IPS-NIHi11 (cell line): ENCODE results near the gene LYZL6.
"Not testable (repeated sequence)": the region's sequence is repeated elsewhere in the genome, so short reads cannot be mapped to it uniquely, and the experiment has no call there.

Experiments used
- DNase-seq: peaks from one replicate; pipeline ENCODE4 v3.0.0; 2012; ENCODE audit warnings: mixed read lengths, low spot score

Gene LYZL6

DNA sequence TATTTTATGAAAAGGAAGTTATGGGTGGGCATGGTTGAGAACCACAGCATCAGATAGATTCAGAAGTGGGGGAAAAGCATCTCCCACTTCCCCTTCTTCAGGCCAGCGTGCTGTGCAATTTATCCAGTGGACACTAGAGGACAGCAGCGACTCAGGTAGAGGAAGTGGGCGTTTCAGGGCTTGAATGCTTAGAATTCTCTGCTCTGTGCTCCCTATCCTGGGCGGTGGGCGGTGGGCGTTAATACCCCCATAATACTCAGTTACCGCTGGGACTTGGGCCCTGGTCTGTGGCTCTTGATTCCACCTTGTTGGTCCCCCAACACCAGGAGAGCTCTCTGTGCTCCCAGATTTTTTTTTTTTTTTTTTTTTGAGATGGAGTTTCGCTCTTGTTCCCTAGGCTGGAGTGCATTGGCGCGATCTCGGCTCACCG is 3.7 kb upstream of the LYZL6 start:
- DNase-seq = peak; percentile 60

DNA sequence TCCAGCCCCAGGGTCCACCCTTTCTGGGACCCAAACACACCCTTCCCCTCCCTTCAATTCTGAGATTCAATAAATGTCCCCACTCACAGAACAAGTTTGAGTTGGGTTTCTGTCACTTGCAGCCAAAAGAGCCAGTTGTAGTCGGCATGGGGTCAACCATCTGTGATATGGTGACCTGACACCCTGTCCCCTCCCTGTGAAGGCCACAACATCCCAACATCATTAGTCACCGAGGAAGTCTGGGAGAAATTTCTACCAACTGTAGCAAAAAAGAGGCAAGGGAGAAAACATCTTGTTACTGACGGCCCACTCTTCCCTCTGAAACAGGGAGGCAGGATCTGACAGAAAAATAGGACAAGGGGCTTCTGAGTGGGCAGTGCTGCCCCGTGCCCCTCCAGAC is 638 bp upstream of the LYZL6 start:
- no peak for DNase-seq

GRCh38 chr17:35942588-35943186 is 826 bp downstream of the LYZL6 start:
- no peak for DNase-seq

DNA sequence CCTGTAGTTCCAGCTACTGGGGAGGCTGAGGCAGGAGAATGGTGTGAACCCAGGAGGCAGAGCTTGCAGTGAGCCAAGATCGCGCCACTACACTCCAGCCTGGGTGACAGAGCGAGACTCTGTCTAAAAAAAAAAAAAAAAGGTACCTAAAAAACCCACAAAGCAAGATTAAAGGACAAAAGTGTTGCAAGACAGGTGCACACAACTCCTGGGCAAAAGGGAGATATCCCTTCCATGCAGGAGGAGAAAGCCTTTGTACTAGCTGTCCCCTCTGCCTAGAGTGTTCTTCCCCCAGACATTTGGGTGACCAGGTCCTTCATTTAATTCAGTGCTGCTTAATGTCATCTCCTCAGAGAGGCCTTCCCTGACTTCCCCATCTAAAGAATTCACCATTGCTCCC is 5.0 kb downstream of the LYZL6 start:
- not testable (repeated sequence) for DNase-seq

GRCh38 chr17:35936063-35936462 is 7.5 kb downstream of the LYZL6 start:
- no peak for DNase-seq

DNA sequence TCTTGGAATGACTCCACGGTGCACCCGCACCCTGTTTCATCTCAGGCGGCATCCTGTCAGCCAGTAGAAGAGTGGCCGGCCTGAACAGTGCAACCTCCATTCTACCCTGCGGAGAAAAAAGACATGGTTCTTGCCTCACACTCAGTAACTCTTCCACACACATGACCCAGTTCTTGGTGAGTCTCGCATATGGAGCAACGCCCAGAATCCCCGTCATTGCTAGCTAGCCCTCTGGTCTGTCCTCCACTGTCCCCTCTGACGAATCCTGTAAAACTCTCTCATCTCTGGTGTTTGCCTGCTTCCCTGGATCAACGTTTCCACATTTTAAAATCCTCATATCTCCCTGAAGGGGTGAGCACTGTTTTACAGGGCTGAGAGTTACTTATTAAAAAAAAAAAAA is 8.8 kb downstream of the LYZL6 start:
- DNase-seq = no peak

DNA sequence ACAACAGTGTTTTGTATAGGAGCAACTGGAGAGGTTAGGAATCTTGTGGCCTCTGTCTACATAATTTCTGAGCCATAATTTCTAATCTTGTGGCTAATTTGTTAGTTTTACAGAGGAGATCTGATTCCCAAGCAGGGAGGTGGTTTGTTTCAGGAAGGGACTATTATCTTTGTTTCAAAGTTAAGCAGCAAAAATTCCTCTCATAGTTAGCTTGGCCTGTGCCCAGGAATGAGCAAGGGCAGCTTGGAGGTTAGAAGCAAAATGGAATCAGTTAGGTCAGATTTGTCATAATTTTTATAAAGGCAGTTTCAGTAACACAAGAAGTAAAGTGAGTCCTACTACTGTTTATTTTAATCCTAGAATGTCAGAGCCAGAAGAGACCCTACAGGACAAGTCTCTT is 10.9 kb downstream of the LYZL6 start:
- no peak for DNase-seq

GRCh38 chr17:35931794-35932425 is 11.6 kb downstream of the LYZL6 start:
- DNase-seq = no peak

GRCh38 chr17:35930211-35931065 is 13.1 kb downstream of the LYZL6 start, which contains the start of gene RDM1:
Gene RDM1 (minus strand): TSS chr17:35930773. CDS start chr17:35930727, 46 bp downstream.
- DNase-seq = peak; percentile 97

DNA sequence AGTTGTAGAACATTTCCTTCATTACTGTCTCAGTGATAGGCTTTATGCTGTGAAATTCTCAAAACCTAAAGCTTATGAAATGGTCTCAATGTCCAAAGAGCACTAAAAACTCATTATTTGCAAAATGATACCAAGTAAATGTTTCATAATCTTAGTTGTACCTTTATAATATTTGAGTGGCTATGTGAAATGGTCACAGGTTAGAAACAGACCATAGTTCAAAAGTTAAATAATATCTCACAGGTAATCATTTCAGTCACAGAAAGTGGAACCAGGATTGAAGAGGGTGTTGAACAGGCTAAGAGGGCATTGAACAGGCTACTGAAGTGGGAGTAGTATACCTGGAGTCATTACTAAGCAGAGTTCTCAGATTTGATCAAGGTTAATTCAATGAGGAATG is 15.8 kb downstream of the LYZL6 start:
- DNase-seq = no peak

GRCh38 chr17:35923609-35924114 is 19.9 kb downstream of the LYZL6 start:
- DNase-seq = no peak

- DNase-seq = no peak
Measured at GRCh38 chr17:35920229-35920628, 23.3 kb downstream of the LYZL6 start.

- no peak for DNase-seq
Measured at GRCh38 chr17:35918665-35919064, 24.8 kb downstream of the LYZL6 start.

GRCh38 chr17:35917519-35918213 is 25.8 kb downstream of the LYZL6 start:
- DNase-seq = no peak

DNA sequence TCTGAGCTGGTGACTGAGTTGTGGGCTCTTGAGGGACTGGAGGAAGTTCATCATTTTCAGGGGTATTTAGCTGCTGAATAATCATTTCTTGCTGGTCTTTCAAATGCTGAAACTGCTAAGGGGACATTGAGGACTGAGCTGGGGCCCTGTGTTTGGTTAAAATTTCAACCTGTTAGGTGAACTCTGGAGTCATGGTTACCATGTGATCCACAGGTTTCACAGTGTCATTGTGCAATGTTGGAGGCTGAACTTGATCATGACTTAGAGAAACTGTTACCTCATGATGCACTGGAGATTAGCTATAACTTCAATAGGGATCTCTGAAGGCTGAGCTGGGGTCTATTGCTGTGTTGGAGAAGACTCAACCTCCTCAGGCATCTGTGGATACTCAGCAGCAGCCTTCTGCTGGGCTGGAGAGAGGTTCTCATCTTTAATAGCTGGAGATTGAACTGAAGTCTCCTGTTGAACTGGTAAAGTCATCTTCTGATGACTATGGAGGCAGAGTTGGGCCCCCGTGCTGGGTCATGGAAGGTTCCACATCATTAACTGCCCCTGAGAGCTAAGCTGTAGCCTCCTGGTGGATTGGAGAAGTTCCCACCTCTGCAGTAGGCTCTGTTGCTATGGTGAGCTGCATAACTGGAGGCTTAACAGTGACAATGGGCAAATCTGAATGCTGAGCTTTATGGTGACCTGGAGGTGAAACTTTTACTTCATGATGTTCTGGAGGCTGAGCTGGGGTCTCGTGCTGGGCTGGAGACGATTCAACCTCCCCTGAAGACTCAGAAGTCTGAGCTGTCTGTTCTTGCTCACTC is 28.2 kb downstream of the LYZL6 start:
- DNase-seq = no peak

DNA sequence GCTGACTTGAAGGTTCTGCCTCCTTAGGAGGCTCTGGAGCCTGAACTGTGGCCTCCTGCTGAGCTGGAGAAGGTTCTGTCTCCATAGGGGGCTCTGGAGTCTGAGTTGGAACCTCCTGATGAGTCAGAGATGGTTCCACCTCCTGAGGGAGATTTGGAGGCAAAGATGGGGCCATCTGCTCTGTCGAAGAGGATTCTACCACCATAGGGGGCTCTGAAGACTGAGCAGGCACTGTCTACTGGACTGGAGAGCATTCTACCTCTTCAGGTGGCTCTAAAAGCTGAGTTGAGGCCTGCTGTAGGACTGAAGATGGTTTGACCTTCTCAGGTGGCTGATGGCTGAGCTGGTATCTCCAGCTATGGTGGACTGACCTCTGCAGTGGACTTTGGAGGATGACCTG is 29.2 kb downstream of the LYZL6 start:
- no peak for DNase-seq

DNA sequence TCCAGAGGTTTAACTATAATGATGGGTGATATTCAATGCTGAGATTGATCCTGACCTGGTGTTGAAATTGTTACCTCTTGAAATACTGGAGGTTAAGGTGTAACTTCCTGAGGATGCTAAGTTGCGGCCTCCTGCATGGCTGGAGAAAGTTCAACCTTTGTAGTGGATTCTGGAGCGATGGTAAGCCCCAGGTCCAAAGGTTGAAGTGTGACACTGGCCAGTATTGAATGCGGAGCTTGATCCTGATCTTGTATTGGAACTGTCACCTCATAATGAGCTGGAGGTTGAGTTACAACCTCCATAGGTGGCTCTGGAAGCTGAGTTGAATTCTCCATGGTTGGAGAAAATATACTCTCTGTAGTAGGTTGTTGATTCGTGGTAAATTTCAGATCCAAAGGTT is 29.9 kb downstream of the LYZL6 start:
- no peak for DNase-seq

- no peak for DNase-seq
Measured at GRCh38 chr17:35912942-35913341, 30.6 kb downstream of the LYZL6 start.

DNA sequence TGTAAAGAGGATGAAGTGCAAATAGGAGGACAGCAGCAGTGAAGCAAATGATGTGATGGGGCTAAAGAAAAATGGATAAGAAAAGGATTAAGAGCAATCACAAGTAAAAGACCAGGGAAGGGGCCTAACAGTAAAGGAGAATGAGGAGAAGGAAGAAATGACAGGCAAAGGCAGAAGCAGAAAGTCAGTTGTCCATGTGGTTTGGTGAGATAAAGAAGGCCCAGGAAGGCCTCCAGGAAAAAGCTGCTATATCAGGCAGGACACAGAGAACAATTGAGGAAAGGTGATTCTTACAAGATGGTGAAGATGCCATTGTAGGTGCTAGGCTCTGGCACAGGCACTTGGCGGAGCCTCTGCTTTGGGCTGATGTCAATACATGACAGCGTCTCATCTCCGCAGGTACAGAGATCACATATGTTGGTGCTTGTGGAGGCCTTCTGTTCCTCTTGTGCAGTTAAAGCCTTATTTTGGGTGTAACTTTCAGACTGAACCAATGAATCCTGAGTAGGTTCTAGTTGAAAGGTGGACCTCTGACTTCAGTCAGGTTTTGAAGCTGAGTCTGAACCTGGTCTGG is 31.1 kb downstream of the LYZL6 start:
- no peak for DNase-seq

- no peak for DNase-seq
Measured at GRCh38 chr17:35909408-35909807, 34.1 kb downstream of the LYZL6 start.

- DNase-seq = no peak
Measured at GRCh38 chr17:35907691-35908090, 35.8 kb downstream of the LYZL6 start.
